SK-N-SH (cell line): ENCODE measurements around the gene COL15A1. TPM values are rescaled to one million over a fixed set of nuclear protein-coding genes. Genes with fewer than 3 reads are reported as not detected.

Experiments used
- CTCF ChIA-PET: fragments of 300-600, 350-600 bp; formaldehyde crosslinking; extraction: SDS; loops from one replicate; lab custom pipeline; 2021; lab: Yijun Ruan, JAX
- POLR2A ChIA-PET: fragments of 350-600 bp; sonication (Branson Sonifier 250); formaldehyde crosslinking; extraction: SDS; loops from one replicate; lab custom pipeline; 2020; ENCODE audit warnings: antibody characterized with exemption, inconsistent platforms; lab: Yijun Ruan, JAX
- DNase-seq: peaks from one replicate; pipeline ENCODE4 v3.0.0; 2012
- H2AFZ ChIP-seq: fragments of 200-600 bp; sonication (generic); 2 replicates; pipeline ENCODE4 v1.8.1; 2016; ENCODE audit warnings: antibody characterized with exemption, mild to moderate bottlenecking, low read depth
- H3F3A ChIP-seq: fragments of 200-600 bp; sonication (generic); replicated peaks from 2 replicates; pipeline ENCODE3; 2016; ENCODE audit warnings: antibody characterized with exemption, mild to moderate bottlenecking; ENCODE audit not compliant: insufficient read depth
- H3K27ac ChIP-seq, 2 experiments: fragments of 200-500 bp in 1 of 2; fragments of 200-600 bp in 1 of 2; sonication (Bioruptor generic) in 1 of 2; sonication (generic), shearing (Covaris generic) in 1 of 2; 2 replicates each; pipeline versions ENCODE4 v1.5.1 to v1.6.1; 2014 to 2016; ENCODE audit warnings: low read depth in 2 of 2, inconsistent platforms in 1 of 2, low read length in 1 of 2, mild to moderate bottlenecking in 1 of 2, mixed read lengths in 1 of 2
- H3K27me3 ChIP-seq: fragments of 200-600 bp; sonication (generic), shearing (Covaris generic); 2 replicates; pipeline ENCODE4 v1.6.1; 2016; ENCODE audit warnings: mixed run types; ENCODE audit not compliant: insufficient read depth
- H3K36me3 ChIP-seq, 2 experiments: fragments of 200-500 bp in 1 of 2; fragments of 200-600 bp in 1 of 2; sonication (Bioruptor generic) in 1 of 2; sonication (generic) in 1 of 2; replicated peaks in 1 of 2; 2 replicates each; pipeline versions ENCODE3 to v1.5.1; 2014 to 2016; ENCODE audit warnings: low read length in 1 of 2, mild to moderate bottlenecking in 1 of 2; ENCODE audit not compliant: insufficient read depth in 2 of 2, control insufficient read depth in 1 of 2
- H3K4me1 ChIP-seq, 2 experiments: fragments of 200-500 bp in 1 of 2; fragments of 200-600 bp in 1 of 2; sonication (Bioruptor generic) in 1 of 2; sonication (generic), shearing (Covaris generic) in 1 of 2; 2 replicates each; pipeline versions ENCODE4 v1.5.1 to v1.6.1; 2014 to 2016; ENCODE audit warnings: low read depth in 1 of 2, low read length in 1 of 2, mixed run types in 1 of 2; ENCODE audit not compliant: insufficient read depth in 2 of 2, control insufficient read depth in 1 of 2
- H3K4me2 ChIP-seq: fragments of 200-600 bp; sonication (generic), shearing (Covaris generic); 2 replicates; pipeline ENCODE4 v1.6.1; 2017; ENCODE audit warnings: mixed run types
- H3K4me3 ChIP-seq, 2 experiments: fragments of 200-500 bp in 1 of 2; fragments of 200-600 bp in 1 of 2; sonication (Bioruptor generic) in 1 of 2; sonication (generic), shearing (Covaris generic) in 1 of 2; 2 replicates each; pipeline versions ENCODE4 v1.5.1 to v1.8.1; 2014 to 2016; ENCODE audit warnings: low read depth in 2 of 2, inconsistent platforms in 1 of 2, low read length in 1 of 2, mild to moderate bottlenecking in 1 of 2, mixed read lengths in 1 of 2, moderate library complexity in 1 of 2
- H3K79me2 ChIP-seq: fragments of 200-600 bp; sonication (generic); 2 replicates; pipeline ENCODE4 v1.8.1; 2017; ENCODE audit warnings: mild to moderate bottlenecking; ENCODE audit not compliant: insufficient read depth
- H3K9ac ChIP-seq: fragments of 200-600 bp; sonication (generic); 2 replicates; pipeline ENCODE4 v1.6.1; 2017; ENCODE audit warnings: mixed run types
- H3K9me2 ChIP-seq: fragments of 200-600 bp; sonication (generic); 2 replicates; pipeline ENCODE4 v1.6.1; 2017; ENCODE audit warnings: mixed run types
- H3K9me3 ChIP-seq: fragments of 200-600 bp; sonication (generic); 2 replicates; pipeline ENCODE4 v1.6.1; 2017; ENCODE audit warnings: mixed run types, mild to moderate bottlenecking, moderate library complexity
- H4K20me1 ChIP-seq: fragments of 200-600 bp; sonication (generic); 2 replicates; pipeline ENCODE4 v1.6.1; 2017; ENCODE audit warnings: mild to moderate bottlenecking, mixed run types; ENCODE audit not compliant: insufficient read depth
- EP300 ChIP-seq, 2 experiments: IDR thresholded peaks; 2 replicates each; pipeline versions ENCODE4 v1.4.0 to v1.6.1; 2012; ENCODE audit warnings: borderline replicate concordance in 1 of 2, low read depth in 1 of 2, low read length in 1 of 2
- JUND ChIP-seq: IDR thresholded peaks from 2 replicates; pipeline ENCODE4 v1.4.0; 2012
- NFIC ChIP-seq: IDR thresholded peaks from 2 replicates; pipeline ENCODE4 v1.4.0; 2012; ENCODE audit warnings: borderline replicate concordance
- NRF1 ChIP-seq: IDR thresholded peaks from 2 replicates; pipeline ENCODE4 v1.6.1; 2012; ENCODE audit warnings: low read depth, mild to moderate bottlenecking, low read length
- POLR2AphosphoS5 ChIP-seq: IDR thresholded peaks from 2 replicates; pipeline ENCODE4 v1.6.1; 2012; ENCODE audit warnings: low read depth, low read length
- RCOR1 ChIP-seq: fragments of 150-350 bp; IDR thresholded peaks from 2 replicates; pipeline ENCODE4 v1.6.1; 2017; ENCODE audit warnings: antibody characterized with exemption, low read length
- RFX5 ChIP-seq: IDR thresholded peaks from 2 replicates; pipeline ENCODE4 v1.6.1; 2012; ENCODE audit warnings: mild to moderate bottlenecking, improper control_type of control experiment, low read length
- SIN3A ChIP-seq: IDR thresholded peaks from 2 replicates; pipeline ENCODE4 v1.6.1; 2012; ENCODE audit warnings: low read depth, mild to moderate bottlenecking, low read length, moderate library complexity, borderline replicate concordance
- SMC3 ChIP-seq: IDR thresholded peaks from 2 replicates; pipeline ENCODE4 v1.6.1; 2012; ENCODE audit warnings: low read depth, low read length, improper control_type of control experiment
- TAF1 ChIP-seq: IDR thresholded peaks from 2 replicates; pipeline ENCODE4 v1.6.1; 2012; ENCODE audit warnings: low read depth, mild to moderate bottlenecking, low read length, moderate library complexity, borderline replicate concordance
- WGBS: methylation state at CpG from one replicate; pipeline ENCODE4 v1.1.6; 2017; ENCODE audit warnings: low lambda C conversion rate; 5-methylcytosine and 5-hydroxymethylcytosine counted together
- polyA plus RNA-seq, 3 experiments: library from polyadenylated mRNA; depleted of rRNA; stranded (reverse); fragments of >200 nt; gene quantifications; 2 replicates each; pipeline ENCODE4 v1.2.3, GENCODE V29; 2012
- TF ChIP-seq, protein P1 (sequence below): IDR thresholded peaks from 2 replicates; pipeline ENCODE4 v1.6.1; 2012; ENCODE audit warnings: mild to moderate bottlenecking, low read depth, low read length, moderate library complexity
- TF ChIP-seq, protein P2 (sequence below): fragments of 150-350 bp; IDR thresholded peaks from 2 replicates; pipeline ENCODE4 v1.6.1; 2016; ENCODE audit warnings: mild to moderate bottlenecking, low read depth, low read length
- TF ChIP-seq, protein P3 (sequence below): IDR thresholded peaks from 2 replicates; pipeline ENCODE4 v1.4.0; 2012; ENCODE audit warnings: low read depth

Gene COL15A1
- polyA plus RNA-seq, 1 of the 3 experiments (the other 2 are of a cell fraction): 0.84 TPM

DNA sequence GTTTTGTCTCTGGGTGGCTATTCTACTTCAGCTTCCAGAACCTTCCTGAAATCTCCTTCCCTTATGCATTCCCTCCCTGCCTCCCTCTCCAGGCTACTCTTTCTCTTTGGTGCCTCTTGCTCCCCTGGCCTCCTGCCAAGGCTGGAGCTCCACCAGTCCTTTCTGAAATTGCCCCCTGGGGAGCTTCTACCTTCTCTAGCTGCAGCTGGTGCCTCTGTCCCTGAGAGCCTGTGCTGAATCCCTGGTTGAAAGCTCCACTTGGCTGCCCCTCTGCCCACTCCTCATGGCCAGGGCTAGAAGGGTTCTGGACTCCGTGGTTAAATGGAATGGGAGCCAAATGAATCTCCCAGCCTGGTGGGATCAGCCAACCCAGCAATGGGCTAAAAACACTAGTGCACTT, 80.1 kb downstream of the COL15A1 start:
- Histone ChIP-seq H3F3A (peaks cover 16% of the 10 kb centered on the region), H2AFZ (no peak overlapping the region), H3K9ac (no peak overlapping the region), H3K4me2 (no peak overlapping the region), H3K27me3 (no peaks in the 10 kb centered on the region), H3K79me2 (no peaks in the 10 kb centered on the region), H3K9me2 (no peaks in the 10 kb centered on the region), H3K4me3 (no peak overlapping the region), H4K20me1 (no peaks in the 10 kb centered on the region), H3K27ac (no peak overlapping the region)
- ChIA-PET POLR2A (no interaction called here), CTCF (interaction anchor here (1.0 kb wide), 1 partner anchor 115 kb away, joined by 3 read pairs; no protein-coding TSS in a partner anchor)
- DNase-seq: peak; percentile 24
- WGBS: 8% methylated on average over 1 of the region's 1 CpG
- TF ChIP-seq POLR2AphosphoS5 (no peak), NFIC (0 out of 2 replicates have a peak, but pooled peaks have one; percentile 24)
- TF ChIP-seq, protein P1, sequence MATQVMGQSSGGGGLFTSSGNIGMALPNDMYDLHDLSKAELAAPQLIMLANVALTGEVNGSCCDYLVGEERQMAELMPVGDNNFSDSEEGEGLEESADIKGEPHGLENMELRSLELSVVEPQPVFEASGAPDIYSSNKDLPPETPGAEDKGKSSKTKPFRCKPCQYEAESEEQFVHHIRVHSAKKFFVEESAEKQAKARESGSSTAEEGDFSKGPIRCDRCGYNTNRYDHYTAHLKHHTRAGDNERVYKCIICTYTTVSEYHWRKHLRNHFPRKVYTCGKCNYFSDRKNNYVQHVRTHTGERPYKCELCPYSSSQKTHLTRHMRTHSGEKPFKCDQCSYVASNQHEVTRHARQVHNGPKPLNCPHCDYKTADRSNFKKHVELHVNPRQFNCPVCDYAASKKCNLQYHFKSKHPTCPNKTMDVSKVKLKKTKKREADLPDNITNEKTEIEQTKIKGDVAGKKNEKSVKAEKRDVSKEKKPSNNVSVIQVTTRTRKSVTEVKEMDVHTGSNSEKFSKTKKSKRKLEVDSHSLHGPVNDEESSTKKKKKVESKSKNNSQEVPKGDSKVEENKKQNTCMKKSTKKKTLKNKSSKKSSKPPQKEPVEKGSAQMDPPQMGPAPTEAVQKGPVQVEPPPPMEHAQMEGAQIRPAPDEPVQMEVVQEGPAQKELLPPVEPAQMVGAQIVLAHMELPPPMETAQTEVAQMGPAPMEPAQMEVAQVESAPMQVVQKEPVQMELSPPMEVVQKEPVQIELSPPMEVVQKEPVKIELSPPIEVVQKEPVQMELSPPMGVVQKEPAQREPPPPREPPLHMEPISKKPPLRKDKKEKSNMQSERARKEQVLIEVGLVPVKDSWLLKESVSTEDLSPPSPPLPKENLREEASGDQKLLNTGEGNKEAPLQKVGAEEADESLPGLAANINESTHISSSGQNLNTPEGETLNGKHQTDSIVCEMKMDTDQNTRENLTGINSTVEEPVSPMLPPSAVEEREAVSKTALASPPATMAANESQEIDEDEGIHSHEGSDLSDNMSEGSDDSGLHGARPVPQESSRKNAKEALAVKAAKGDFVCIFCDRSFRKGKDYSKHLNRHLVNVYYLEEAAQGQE: peak; percentile 82
- TF ChIP-seq, all 33 proteins: peak for 2
- Histone ChIP-seq H3K4me1 (peaks cover 0 to 13% of the 10 kb centered on the region in 2 experiments; a peak in 1 of 4 replicates), H3K9me3 (no peaks in the 10 kb centered on the region), H3K36me3 (no peaks in the 10 kb centered on the region)

DNA sequence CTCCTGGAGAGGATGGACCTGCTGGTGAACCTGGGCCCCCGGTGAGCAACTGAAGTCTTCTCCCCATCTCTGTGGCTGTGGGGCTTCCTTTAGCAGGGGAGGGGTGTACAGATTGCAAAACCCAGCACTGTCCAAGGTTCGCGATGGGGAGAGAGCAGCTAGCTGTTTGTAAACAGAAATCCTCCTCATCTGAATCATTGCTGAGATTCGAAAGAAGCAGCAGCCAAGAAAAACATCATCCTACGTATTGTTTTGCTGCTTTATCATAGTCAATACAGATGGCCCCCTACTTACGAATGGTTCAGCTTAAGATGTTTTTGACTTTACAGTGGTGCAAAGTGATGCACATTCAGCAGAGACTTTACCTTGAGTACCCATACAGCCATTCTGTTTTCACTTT, 81.3 kb downstream of the COL15A1 start:
- Histone ChIP-seq H3K27me3 (no peaks in the 10 kb centered on the region), H3K4me2 (no peak overlapping the region), H3K9me2 (no peaks in the 10 kb centered on the region), H3K4me3 (no peak overlapping the region), H3K4me1 (peaks cover 0 to 17% of the 10 kb centered on the region in 2 experiments; a peak in 1 of 4 replicates)
- WGBS: 92% methylated on average over 5 of the region's 6 CpGs
- DNase-seq: no peak
- TF ChIP-seq POLR2AphosphoS5: no peak
- no peak for TF ChIP-seq RFX5
- TF ChIP-seq SIN3A: no peak
- no peak for TF ChIP-seq RCOR1
- TF ChIP-seq, all 33 proteins: peak for 0
- H3K9me3 ChIP-seq: no peaks in the 10 kb centered on the region
- H3K27ac ChIP-seq: no peak overlapping the region
- no peak overlapping the region for H3K9ac ChIP-seq
- ChIA-PET POLR2A (no interaction called here), CTCF (no interaction called here)
- peaks cover 11% of the 10 kb centered on the region for H3F3A ChIP-seq
- H3K79me2 ChIP-seq: no peaks in the 10 kb centered on the region
- no peaks in the 10 kb centered on the region for H3K36me3 ChIP-seq
- no peak overlapping the region for H2AFZ ChIP-seq
- no peaks in the 10 kb centered on the region for H4K20me1 ChIP-seq

DNA sequence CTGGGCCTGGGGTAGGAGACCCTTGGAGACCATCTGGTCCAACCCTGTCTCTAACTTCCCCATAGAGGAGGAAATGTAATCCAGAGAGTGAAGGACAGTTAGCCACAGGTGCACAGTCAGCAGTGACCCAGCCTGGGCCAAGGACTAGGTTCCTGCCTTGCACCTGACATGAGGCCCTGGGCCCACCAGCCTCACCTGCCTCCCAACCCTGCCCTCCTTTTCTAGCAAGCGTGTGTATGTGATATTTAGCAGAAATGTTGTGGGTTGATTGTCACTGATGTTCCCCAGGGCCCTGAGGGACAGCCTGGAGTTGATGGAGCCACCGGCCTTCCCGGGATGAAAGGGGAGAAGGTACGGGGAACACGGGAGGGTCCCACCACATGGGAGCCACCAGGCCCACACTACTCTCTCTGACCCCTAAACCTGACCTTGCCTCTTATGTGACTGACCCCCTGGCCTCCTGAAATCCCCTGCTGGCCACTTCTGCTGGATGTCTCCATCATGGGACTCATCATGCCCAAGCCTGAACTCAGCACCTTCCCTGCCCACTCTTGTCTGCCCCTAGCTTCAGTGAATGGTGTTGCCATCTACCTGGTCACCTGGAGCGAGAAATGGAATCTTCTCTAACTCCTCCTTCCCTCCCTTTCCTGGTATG, 82.0 kb downstream of the COL15A1 start:
- Histone ChIP-seq H3F3A (peaks cover 6% of the 10 kb centered on the region), H3K27me3 (no peaks in the 10 kb centered on the region), H3K79me2 (no peaks in the 10 kb centered on the region), H3K9me2 (no peaks in the 10 kb centered on the region), H2AFZ (no peak overlapping the region), H3K9me3 (no peaks in the 10 kb centered on the region), H3K36me3 (no peaks in the 10 kb centered on the region), H3K4me3 (no peak overlapping the region), H3K9ac (no peak overlapping the region), H4K20me1 (no peaks in the 10 kb centered on the region), H3K4me1 (0 out of 4 replicates have a peak, but pooled peaks cover 0 to 10% of the 10 kb centered on the region in 2 experiments), H3K4me2 (no peak overlapping the region), H3K27ac (no peak overlapping the region)
- ChIA-PET POLR2A (no interaction called here), CTCF (no interaction called here)
- DNase-seq: no peak
- 59% methylated on average over 2 of the region's 6 CpGs for WGBS
- TF ChIP-seq NRF1: no peak
- no peak for TF ChIP-seq RCOR1
- no peak for TF ChIP-seq POLR2AphosphoS5
- TF ChIP-seq NFIC: no peak
- TF ChIP-seq, protein P2, sequence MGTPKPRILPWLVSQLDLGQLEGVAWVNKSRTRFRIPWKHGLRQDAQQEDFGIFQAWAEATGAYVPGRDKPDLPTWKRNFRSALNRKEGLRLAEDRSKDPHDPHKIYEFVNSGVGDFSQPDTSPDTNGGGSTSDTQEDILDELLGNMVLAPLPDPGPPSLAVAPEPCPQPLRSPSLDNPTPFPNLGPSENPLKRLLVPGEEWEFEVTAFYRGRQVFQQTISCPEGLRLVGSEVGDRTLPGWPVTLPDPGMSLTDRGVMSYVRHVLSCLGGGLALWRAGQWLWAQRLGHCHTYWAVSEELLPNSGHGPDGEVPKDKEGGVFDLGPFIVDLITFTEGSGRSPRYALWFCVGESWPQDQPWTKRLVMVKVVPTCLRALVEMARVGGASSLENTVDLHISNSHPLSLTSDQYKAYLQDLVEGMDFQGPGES: no peak
- no peak for TF ChIP-seq SMC3
- TF ChIP-seq JUND: no peak
- TF ChIP-seq TAF1: no peak
- TF ChIP-seq, protein P3, sequence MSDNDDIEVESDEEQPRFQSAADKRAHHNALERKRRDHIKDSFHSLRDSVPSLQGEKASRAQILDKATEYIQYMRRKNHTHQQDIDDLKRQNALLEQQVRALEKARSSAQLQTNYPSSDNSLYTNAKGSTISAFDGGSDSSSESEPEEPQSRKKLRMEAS: no peak
- TF ChIP-seq SIN3A: no peak
- TF ChIP-seq EP300 (IDR thresholded peaks at IDR 0.05; ENCODE audit: borderline replicate concordance in 1 of 2, low read depth in 1 of 2, low read length in 1 of 2): no peak
